ENCODE measurements around the gene EPAS1. TPM values are rescaled to one million over a fixed set of nuclear protein-coding genes. Genes with fewer than 3 reads are reported as not detected.

The EPAS1 gene
- total RNA-seq, 1 experiment from 2014 or later, result 55.9 TPM

DNA sequence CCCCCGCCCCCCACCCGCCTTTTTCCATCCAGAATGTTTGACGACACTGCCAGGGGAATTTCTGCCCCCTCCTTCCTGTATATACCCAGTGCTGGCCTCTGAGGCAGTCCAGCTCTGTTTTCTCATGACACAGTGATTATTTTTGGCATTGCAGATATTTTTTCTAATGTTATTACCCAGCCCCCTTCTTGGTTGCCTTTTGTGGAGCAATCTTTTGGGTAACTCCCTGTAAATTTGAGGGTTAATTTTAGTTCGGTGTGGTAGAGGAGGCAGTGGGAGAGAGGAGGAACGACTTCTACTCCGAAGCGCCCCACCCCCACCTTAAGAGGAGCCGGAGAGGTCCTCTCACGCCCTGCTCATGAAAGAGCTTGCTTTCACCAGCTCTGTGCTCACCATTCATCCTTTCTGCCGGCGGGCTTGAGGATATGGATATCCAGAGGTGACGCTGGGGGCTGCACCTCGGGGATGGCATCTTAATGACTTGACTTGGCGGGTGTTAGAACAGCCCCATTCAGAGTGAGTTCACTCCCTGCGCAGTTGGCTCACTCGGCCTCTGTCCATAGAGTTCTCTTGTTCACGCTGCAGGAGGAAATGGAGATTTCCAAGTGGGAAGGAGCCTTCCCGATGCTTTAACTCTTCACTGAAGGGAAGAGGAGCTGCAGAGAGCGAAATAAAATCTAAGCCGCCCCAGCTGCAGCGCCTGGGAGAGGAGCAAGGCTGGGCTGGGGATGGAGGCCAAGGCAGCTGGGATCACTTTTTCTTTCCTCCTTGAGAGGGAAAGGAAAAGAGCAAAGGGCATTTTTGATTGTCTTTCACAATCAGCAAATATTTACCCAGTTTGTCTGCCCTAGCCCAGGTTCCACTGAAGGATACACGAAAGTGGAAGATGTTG lies 38.4 kb downstream of the EPAS1 start:
- RAD21 ChIA-PET (ENCODE audit: low non-redundant PET in 1 of 2, low total read pairs in 2 of 2, uncharacterized antibody in 2 of 2, unreplicated experiment in 2 of 2), result no interaction called here
- CTCF ChIA-PET, result no interaction called here
- H3K27ac ChIP-seq (ENCODE audit: low read depth, low read length), result no peak overlapping the region
- no peak for DNase-seq (ENCODE audit: low read depth, low spot score)
- H2AFZ ChIP-seq (ENCODE audit: low read depth, low read length, poor library complexity, severe bottlenecking), result no peak overlapping the region
- no peak overlapping the region for H3K9ac ChIP-seq (ENCODE audit: low read length)
- no peak for ATAC-seq
- no TSS peak for BruUV-seq (replicated peaks)
- H3K9me2 ChIP-seq (ENCODE audit: insufficient read depth), result no peaks in the 10 kb centered on the region
- no peaks in the 10 kb centered on the region for H3K27me3 ChIP-seq (ENCODE audit: insufficient read depth, low read length)
- no peaks in the 10 kb centered on the region for H3K9me3 ChIP-seq (ENCODE audit: control insufficient read depth in 1 of 2, insufficient read depth in 1 of 2, low read depth in 1 of 2, low read length in 2 of 2)
- H4K20me1 ChIP-seq (ENCODE audit: insufficient read depth), result no peaks in the 10 kb centered on the region
- H3K79me2 ChIP-seq (ENCODE audit: insufficient read depth, low read length), result no peaks in the 10 kb centered on the region; the same call in 1 of the 2 replicates
- H3K4me3 ChIP-seq (replicated peaks in 1 of 2; ENCODE audit: low read depth in 1 of 2, low read length in 2 of 2), result no peak overlapping the region
- peaks cover 0 to 3% of the 10 kb centered on the region in 2 experiments; a peak in 1 of 4 replicates for H3K4me1 ChIP-seq (ENCODE audit: control insufficient read depth in 1 of 2, insufficient read depth in 2 of 2, low read length in 2 of 2)
- H3K4me2 ChIP-seq (ENCODE audit: low read length), result no peak overlapping the region
- H3K36me3 ChIP-seq (ENCODE audit: control insufficient read depth in 1 of 2, insufficient read depth in 2 of 2, low read length in 2 of 2), result no peaks in the 10 kb centered on the region
- intact Hi-C loops (cut with micrococcal nuclease), result no loop called here
- POLR2A ChIA-PET, result no interaction called here
- TF ChIP-seq, protein P1, sequence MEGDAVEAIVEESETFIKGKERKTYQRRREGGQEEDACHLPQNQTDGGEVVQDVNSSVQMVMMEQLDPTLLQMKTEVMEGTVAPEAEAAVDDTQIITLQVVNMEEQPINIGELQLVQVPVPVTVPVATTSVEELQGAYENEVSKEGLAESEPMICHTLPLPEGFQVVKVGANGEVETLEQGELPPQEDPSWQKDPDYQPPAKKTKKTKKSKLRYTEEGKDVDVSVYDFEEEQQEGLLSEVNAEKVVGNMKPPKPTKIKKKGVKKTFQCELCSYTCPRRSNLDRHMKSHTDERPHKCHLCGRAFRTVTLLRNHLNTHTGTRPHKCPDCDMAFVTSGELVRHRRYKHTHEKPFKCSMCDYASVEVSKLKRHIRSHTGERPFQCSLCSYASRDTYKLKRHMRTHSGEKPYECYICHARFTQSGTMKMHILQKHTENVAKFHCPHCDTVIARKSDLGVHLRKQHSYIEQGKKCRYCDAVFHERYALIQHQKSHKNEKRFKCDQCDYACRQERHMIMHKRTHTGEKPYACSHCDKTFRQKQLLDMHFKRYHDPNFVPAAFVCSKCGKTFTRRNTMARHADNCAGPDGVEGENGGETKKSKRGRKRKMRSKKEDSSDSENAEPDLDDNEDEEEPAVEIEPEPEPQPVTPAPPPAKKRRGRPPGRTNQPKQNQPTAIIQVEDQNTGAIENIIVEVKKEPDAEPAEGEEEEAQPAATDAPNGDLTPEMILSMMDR (IDR thresholded peaks at IDR 0.05 in 2 of 3, conservative IDR thresholded peaks at IDR 0.05 in 1 of 3; ENCODE audit: borderline replicate concordance in 1 of 3, insufficient read depth in 1 of 3, low read depth in 2 of 3, low read length in 2 of 3), result no peak
- TF ChIP-seq TCF7L2 (IDR thresholded peaks at IDR 0.05; ENCODE audit: borderline replicate concordance, extremely low read depth, insufficient read depth, insufficient read length) (no peak), ZFX (IDR thresholded peaks at IDR 0.05) (no peak), ZNF274 (IDR thresholded peaks at IDR 0.05; ENCODE audit: low read depth, low read length) (no peak), EGR1 (IDR thresholded peaks at IDR 0.05; ENCODE audit: low read depth) (no peak), POLR2A (IDR thresholded peaks at IDR 0.05; ENCODE audit: borderline replicate concordance, extremely low read depth, insufficient read depth, insufficient read length) (no peak), POLR2AphosphoS5 (IDR thresholded peaks at IDR 0.05; ENCODE audit: low read depth, low read length) (no peak), CEBPB (IDR thresholded peaks at IDR 0.05; ENCODE audit: low read depth) (no peak), CBX3 (IDR thresholded peaks at IDR 0.05; ENCODE audit: low read depth) (no peak), SP1 (IDR thresholded peaks at IDR 0.05; ENCODE audit: low read depth) (no peak), ELF1 (IDR thresholded peaks at IDR 0.05; ENCODE audit: borderline replicate concordance, low read depth) (no peak), RAD21 (IDR thresholded peaks at IDR 0.05; ENCODE audit: low read depth) (no peak), EZH2 (IDR thresholded peaks at IDR 0.05) (no peak)
- TF ChIP-seq, protein P2, sequence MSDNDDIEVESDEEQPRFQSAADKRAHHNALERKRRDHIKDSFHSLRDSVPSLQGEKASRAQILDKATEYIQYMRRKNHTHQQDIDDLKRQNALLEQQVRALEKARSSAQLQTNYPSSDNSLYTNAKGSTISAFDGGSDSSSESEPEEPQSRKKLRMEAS (IDR thresholded peaks at IDR 0.05), result no peak
- TF ChIP-seq, protein P3, sequence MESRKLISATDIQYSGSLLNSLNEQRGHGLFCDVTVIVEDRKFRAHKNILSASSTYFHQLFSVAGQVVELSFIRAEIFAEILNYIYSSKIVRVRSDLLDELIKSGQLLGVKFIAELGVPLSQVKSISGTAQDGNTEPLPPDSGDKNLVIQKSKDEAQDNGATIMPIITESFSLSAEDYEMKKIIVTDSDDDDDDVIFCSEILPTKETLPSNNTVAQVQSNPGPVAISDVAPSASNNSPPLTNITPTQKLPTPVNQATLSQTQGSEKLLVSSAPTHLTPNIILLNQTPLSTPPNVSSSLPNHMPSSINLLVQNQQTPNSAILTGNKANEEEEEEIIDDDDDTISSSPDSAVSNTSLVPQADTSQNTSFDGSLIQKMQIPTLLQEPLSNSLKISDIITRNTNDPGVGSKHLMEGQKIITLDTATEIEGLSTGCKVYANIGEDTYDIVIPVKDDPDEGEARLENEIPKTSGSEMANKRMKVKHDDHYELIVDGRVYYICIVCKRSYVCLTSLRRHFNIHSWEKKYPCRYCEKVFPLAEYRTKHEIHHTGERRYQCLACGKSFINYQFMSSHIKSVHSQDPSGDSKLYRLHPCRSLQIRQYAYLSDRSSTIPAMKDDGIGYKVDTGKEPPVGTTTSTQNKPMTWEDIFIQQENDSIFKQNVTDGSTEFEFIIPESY (IDR thresholded peaks at IDR 0.05; ENCODE audit: extremely low read depth, insufficient replicate concordance, low read length), result no peak
- TF ChIP-seq, protein P4, sequence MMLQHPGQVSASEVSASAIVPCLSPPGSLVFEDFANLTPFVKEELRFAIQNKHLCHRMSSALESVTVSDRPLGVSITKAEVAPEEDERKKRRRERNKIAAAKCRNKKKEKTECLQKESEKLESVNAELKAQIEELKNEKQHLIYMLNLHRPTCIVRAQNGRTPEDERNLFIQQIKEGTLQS (IDR thresholded peaks at IDR 0.05), result no peak

Measured in HCT116 (cell line).